ENCODE measurements around the gene MAP3K4. TPM values are rescaled to one million over a fixed set of nuclear protein-coding genes. Genes with fewer than 3 reads are reported as not detected.

Gene MAP3K4
- total RNA-seq, 4 donors from 2014 or later = 34.9 to 113 (median 52.3) TPM

DNA sequence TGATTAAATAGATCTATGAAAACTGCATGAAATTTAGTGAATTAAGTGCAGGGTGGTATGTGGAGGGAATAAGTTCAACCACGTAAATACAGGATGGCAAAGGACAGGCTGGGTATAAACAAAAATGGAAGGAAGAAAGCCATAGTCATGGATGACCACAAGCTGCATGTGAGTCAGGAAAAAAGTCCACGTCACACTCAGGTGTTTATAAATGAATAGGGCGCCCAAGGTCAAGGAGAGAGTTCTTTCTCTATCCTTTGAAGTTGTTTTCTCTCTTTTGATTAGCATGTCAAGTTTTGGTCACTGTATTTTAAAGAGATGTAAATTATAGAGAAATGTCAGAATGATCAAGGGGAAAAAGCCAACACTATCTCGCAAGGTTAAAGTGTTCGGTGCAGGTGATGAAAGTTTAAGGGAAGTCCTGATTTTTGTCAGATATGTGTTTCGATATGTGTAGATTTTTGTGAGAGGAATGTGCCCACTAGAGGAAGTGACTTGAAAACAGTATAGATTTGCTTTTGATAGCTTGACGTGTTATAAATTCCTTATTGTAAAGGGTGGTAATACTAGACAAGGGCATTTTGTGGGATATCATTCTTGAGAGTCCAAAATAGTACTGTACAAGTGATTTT is 58.7 kb downstream of the MAP3K4 start:
- no peaks in the 10 kb centered on the region for H3K27me3 ChIP-seq
- H3K9me3 ChIP-seq = no peaks in the 10 kb centered on the region
- no peak overlapping the region for H3K4me3 ChIP-seq (replicated peaks in 1 of 3)
- no peaks in the 10 kb centered on the region for H3K36me3 ChIP-seq
- 94 to 95% methylated on average over 7 of the region's 7 CpGs for WGBS, 2 donors
- intact Hi-C loops (cut with DNase I) = no loop called here
- H3K4me1 ChIP-seq = no peaks in the 10 kb centered on the region
- TF ChIP-seq, protein P1, sequence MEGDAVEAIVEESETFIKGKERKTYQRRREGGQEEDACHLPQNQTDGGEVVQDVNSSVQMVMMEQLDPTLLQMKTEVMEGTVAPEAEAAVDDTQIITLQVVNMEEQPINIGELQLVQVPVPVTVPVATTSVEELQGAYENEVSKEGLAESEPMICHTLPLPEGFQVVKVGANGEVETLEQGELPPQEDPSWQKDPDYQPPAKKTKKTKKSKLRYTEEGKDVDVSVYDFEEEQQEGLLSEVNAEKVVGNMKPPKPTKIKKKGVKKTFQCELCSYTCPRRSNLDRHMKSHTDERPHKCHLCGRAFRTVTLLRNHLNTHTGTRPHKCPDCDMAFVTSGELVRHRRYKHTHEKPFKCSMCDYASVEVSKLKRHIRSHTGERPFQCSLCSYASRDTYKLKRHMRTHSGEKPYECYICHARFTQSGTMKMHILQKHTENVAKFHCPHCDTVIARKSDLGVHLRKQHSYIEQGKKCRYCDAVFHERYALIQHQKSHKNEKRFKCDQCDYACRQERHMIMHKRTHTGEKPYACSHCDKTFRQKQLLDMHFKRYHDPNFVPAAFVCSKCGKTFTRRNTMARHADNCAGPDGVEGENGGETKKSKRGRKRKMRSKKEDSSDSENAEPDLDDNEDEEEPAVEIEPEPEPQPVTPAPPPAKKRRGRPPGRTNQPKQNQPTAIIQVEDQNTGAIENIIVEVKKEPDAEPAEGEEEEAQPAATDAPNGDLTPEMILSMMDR (IDR thresholded peaks at IDR 0.05) = no peak
- no peak for TF ChIP-seq POLR2A (IDR thresholded peaks at IDR 0.05)
- no peak for DNase-seq
- no peak overlapping the region for H3K27ac ChIP-seq

DNA sequence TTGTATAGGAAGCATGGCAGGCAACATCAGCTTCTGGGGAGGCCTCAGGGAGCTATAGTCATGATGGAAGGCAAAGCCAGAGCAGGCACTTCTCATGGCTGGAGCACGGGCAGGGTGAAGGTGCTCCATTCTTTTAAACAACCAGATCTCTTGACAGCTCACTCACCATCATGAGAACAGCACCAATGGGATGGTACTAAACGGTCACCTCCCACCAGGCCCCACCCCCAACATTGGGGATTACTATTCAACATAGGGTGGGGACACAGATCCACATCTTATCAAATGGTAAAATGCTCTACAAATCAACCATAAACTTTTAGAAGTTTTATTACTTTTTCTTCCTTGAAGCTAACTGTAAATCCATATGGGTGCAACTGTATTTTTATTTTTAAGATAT is 61.5 kb downstream of the MAP3K4 start:
- no peaks in the 10 kb centered on the region for H3K36me3 ChIP-seq
- 93 to 98% methylated on average over 2 of the region's 2 CpGs for WGBS, 2 donors
- TF ChIP-seq POLR2A (IDR thresholded peaks at IDR 0.05) = no peak
- TF ChIP-seq, protein P1 (IDR thresholded peaks at IDR 0.05) = no peak
- no peaks in the 10 kb centered on the region for H3K9me3 ChIP-seq
- intact Hi-C loops (cut with DNase I) = no loop called here
- H3K27ac ChIP-seq = no peak overlapping the region
- no peak overlapping the region for H3K4me3 ChIP-seq (replicated peaks in 1 of 3)
- H3K4me1 ChIP-seq = no peaks in the 10 kb centered on the region
- H3K27me3 ChIP-seq = no peaks in the 10 kb centered on the region
- no peak for DNase-seq

DNA sequence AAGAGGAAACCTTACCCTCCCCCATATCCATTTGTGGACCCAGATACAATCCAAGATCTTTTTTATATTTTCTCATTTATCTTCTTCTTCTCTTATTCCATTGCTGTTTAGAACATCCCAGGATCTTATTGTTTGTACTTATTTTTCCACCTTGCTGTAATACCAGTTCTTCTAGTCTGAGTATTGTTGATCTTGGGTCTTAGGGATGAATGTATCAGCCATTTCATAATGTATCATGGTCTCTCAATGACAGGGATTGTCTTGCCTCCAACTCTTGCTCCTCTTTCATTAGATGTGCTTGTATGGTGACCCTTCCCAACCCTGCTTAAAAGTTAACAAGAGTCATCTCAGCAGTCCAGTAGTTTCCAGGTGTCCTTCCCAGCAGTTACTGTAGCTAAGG is 63.3 kb downstream of the MAP3K4 start:
- intact Hi-C loops (cut with DNase I) = no loop called here
- no peak for DNase-seq
- Histone ChIP-seq H3K27me3 (no peaks in the 10 kb centered on the region), H3K36me3 (no peaks in the 10 kb centered on the region), H3K27ac (no peak overlapping the region), H3K9me3 (no peaks in the 10 kb centered on the region), H3K4me1 (no peaks in the 10 kb centered on the region), H3K4me3 (replicated peaks in 1 of 3) (no peak overlapping the region)
- no peak for TF ChIP-seq POLR2A (IDR thresholded peaks at IDR 0.05)
- TF ChIP-seq, protein P1 (IDR thresholded peaks at IDR 0.05) = no peak

DNA sequence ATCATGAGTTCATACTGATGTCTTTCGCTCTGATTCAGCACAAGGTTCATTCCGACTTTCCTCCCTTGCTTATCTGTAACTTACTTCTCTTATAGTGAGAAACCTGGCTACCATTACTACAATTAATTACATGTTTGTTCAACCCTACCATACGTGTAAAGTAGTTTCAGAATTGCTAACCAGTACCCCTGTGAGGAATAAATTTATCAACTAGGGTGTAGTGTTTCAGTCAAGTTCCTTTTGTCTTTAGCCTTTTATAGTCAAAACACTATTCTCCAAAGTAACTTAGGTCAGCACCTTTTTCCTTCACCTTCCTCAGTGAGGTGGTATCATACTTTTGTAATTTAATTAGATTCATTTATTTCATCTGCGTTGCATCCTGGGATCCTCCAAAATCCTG is 64.9 kb downstream of the MAP3K4 start:
- no peak overlapping the region for H3K27ac ChIP-seq
- no peak for DNase-seq
- no peaks in the 10 kb centered on the region for H3K9me3 ChIP-seq
- H3K36me3 ChIP-seq = no peaks in the 10 kb centered on the region
- TF ChIP-seq, protein P1 (IDR thresholded peaks at IDR 0.05) = no peak
- no peak for TF ChIP-seq POLR2A (IDR thresholded peaks at IDR 0.05)
- intact Hi-C loops (cut with DNase I) = no loop called here
- H3K4me3 ChIP-seq (replicated peaks in 1 of 3) = no peak overlapping the region
- H3K4me1 ChIP-seq = no peaks in the 10 kb centered on the region
- no peaks in the 10 kb centered on the region for H3K27me3 ChIP-seq
- 92 to 96% methylated on average over 4 of the region's 4 CpGs for WGBS, 2 donors

DNA sequence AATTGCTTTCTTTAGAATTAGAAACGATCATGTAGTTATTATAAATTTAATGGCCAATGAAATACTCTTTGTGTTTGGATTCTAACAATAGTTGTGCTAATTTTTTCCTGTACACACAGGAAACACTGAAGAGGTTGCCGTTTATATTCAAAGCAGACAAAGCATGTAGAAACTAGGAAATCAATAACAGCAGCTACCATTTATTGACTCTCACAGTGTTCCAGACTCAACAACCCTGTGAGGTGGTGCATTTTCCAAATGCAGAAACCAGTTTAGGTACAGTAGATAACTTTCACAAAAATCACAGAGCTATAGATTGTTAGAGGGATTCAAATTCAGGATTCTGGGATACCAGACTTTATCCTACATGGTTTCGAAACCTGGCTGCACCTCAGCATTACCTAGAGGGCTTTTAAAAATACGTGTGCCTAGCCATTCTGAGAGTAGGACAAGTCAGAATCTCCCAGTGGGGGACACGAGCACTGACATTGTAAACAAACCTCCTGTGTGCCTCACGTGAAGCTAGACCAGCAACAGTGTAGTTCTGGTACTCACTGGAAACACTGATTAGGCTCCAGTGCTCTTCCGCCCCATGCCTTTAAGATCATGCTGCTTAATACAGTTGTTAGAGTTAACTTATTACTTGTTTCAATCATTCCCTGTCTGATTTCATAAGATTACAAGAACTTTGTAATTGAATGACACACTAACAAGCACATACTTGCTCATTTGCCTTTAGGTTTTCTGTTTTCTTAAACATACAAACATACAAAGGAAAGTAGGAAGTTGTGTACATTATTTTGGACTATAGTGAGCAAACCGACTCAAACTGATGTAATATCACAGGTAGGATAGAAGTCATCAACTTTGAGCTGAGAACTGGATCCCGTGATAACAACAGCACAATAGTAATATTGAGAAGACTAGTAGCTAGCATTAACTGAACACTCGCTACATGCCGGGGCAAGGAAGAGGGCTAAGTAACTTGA is 65.8 kb downstream of the MAP3K4 start:
- H3K4me3 ChIP-seq (replicated peaks in 1 of 3) = no peak overlapping the region
- no peak overlapping the region for H3K27ac ChIP-seq
- H3K9me3 ChIP-seq = no peaks in the 10 kb centered on the region
- H3K36me3 ChIP-seq = no peaks in the 10 kb centered on the region
- no peak for TF ChIP-seq POLR2A (IDR thresholded peaks at IDR 0.05)
- TF ChIP-seq, protein P1 (IDR thresholded peaks at IDR 0.05) = no peak
- no peaks in the 10 kb centered on the region for H3K4me1 ChIP-seq
- intact Hi-C loops (cut with DNase I) = no loop called here
- no peak for DNase-seq
- 76 to 86% methylated on average over 11 of the region's 11 CpGs for WGBS, 2 donors
- H3K27me3 ChIP-seq = no peaks in the 10 kb centered on the region
